Neural progenitor cell (in vitro differentiated cells): ENCODE data around the gene ZNF100.

Experiments used
- CTCF ChIP-seq: fragments of 200-600 bp; sonication (generic); IDR thresholded peaks from 2 replicates; pipeline ENCODE4 v1.5.1; 2017; ENCODE audit warnings: antibody characterized with exemption, mild to moderate bottlenecking
- EZH2phosphoT487 ChIP-seq: fragments of 200-600 bp; sonication (generic); IDR thresholded peaks from 2 replicates; pipeline ENCODE4 v1.6.1; 2017; ENCODE audit warnings: antibody characterized with exemption

GRCh38 chr19:21750586-21751128 lies 16.7 kb downstream of the ZNF100 start:
- TF ChIP-seq CTCF (no peak), EZH2phosphoT487 (no peak)
